Neural cell (in vitro differentiated cells): Measurements from ENCODE around the gene ADH6. TPM values are rescaled to one million over a fixed set of nuclear protein-coding genes. Genes with fewer than 3 reads are reported as not detected.

Source experiments
- H2AFZ ChIP-seq: fragments of 200-600, 300-800 bp; sonication (generic), shearing (Covaris generic); 2 replicates; pipeline ENCODE4 v1.6.0; 2014; ENCODE audit warnings: low read depth, mild to moderate bottlenecking, antibody characterized with exemption, low read length, moderate library complexity
- H3F3A ChIP-seq: fragments of 200-600 bp; shearing (Covaris generic); 2 replicates; pipeline ENCODE4 v1.6.1; 2016; ENCODE audit warnings: mild to moderate bottlenecking, moderate library complexity, mixed read lengths, antibody characterized with exemption, low read length; ENCODE audit not compliant: insufficient read depth, poor library complexity, severe bottlenecking
- H3K27ac ChIP-seq: fragments of 200-600, 300-800 bp; sonication (generic), shearing (Covaris generic); 2 replicates; pipeline ENCODE4 v1.5.1; 2014; ENCODE audit warnings: mild to moderate bottlenecking, low read length, moderate library complexity
- H3K27me3 ChIP-seq: fragments of 300-800, 200-600 bp; sonication (generic), shearing (Covaris generic); 2 replicates; pipeline ENCODE4 v1.6.0; 2014; ENCODE audit warnings: mild to moderate bottlenecking, low read depth, low read length, moderate library complexity; ENCODE audit not compliant: insufficient read depth
- H3K36me3 ChIP-seq: fragments of 300-800, 200-600 bp; sonication (generic), shearing (Covaris generic); 2 replicates; pipeline ENCODE4 v1.5.1; 2014; ENCODE audit warnings: mild to moderate bottlenecking, antibody characterized with exemption, low read length, moderate library complexity; ENCODE audit not compliant: insufficient read depth
- H3K4me2 ChIP-seq: fragments of 300-800, 200-600 bp; sonication (generic), shearing (Covaris generic); 2 replicates; pipeline ENCODE4 v1.6.0; 2014; ENCODE audit warnings: mild to moderate bottlenecking, low read length
- H3K4me3 ChIP-seq: fragments of 300-800, 200-600 bp; sonication (generic), shearing (Covaris generic); 2 replicates; pipeline ENCODE4 v1.5.1; 2014; ENCODE audit warnings: mild to moderate bottlenecking, low read length, moderate library complexity
- H3K79me2 ChIP-seq: fragments of 200-600 bp; shearing (Covaris generic); replicated peaks from 2 replicates; pipeline ENCODE4 v1.6.0; 2014; ENCODE audit warnings: mild to moderate bottlenecking, low read length, moderate library complexity; ENCODE audit not compliant: insufficient read depth
- H3K9ac ChIP-seq: fragments of 300-800, 200-600 bp; sonication (generic), shearing (Covaris generic); 2 replicates; pipeline ENCODE4 v1.6.1; 2016; ENCODE audit warnings: mild to moderate bottlenecking, low read length, mixed read lengths
- H3K9me2 ChIP-seq: fragments of 200-600 bp; shearing (Covaris generic); 2 replicates; pipeline ENCODE4 v1.6.1; 2016; ENCODE audit warnings: mild to moderate bottlenecking, low read length, mixed read lengths; ENCODE audit not compliant: insufficient read depth
- H3K9me3 ChIP-seq: fragments of 200-600, 300-800 bp; sonication (generic), shearing (Covaris generic); 2 replicates; pipeline ENCODE4 v1.6.1; 2016; ENCODE audit warnings: mild to moderate bottlenecking, mixed run types, low read length, moderate library complexity, mixed read lengths
- H4K20me1 ChIP-seq: fragments of 200-600 bp; shearing (Covaris generic); 2 replicates; pipeline ENCODE4 v1.6.1; 2016; ENCODE audit warnings: mild to moderate bottlenecking, mixed run types; ENCODE audit not compliant: insufficient read depth
- EP300 ChIP-seq: fragments of 450-650 bp; conservative IDR thresholded peaks from 2 replicates; pipeline ENCODE4 v1.6.1; 2014; ENCODE audit warnings: antibody characterized with exemption, mild to moderate bottlenecking, moderate library complexity; ENCODE audit not compliant: poor library complexity, severe bottlenecking
- EZH2 ChIP-seq: fragments of 200-600, 300-800 bp; shearing (Covaris generic), sonication (generic); IDR thresholded peaks from 2 replicates; pipeline ENCODE4 v1.6.1; 2014; ENCODE audit warnings: antibody characterized with exemption, low read length, borderline replicate concordance, mild to moderate bottlenecking; ENCODE audit not compliant: insufficient read depth, poor library complexity, severe bottlenecking
- MXI1 ChIP-seq: fragments of 450-650 bp; conservative IDR thresholded peaks from 2 replicates; pipeline ENCODE4 v1.6.1; 2014; ENCODE audit warnings: antibody characterized with exemption, mild to moderate bottlenecking; ENCODE audit not compliant: poor library complexity, severe bottlenecking
- POLR2AphosphoS5 ChIP-seq: IDR thresholded peaks from 2 replicates; pipeline ENCODE4 v1.6.1; 2012
- RAD21 ChIP-seq: fragments of 450-650 bp; conservative IDR thresholded peaks from 2 replicates; pipeline ENCODE4 v1.6.1; 2014; ENCODE audit warnings: antibody characterized with exemption, mild to moderate bottlenecking, moderate library complexity
- SMC3 ChIP-seq: fragments of 450-650 bp; conservative IDR thresholded peaks from 2 replicates; pipeline ENCODE4 v1.6.1; 2014; ENCODE audit warnings: antibody characterized with exemption, mild to moderate bottlenecking, moderate library complexity; ENCODE audit not compliant: poor library complexity
- TAF1 ChIP-seq: IDR thresholded peaks from 2 replicates; pipeline ENCODE4 v1.6.1; 2012; ENCODE audit warnings: low read depth
- polyA plus RNA-seq: library from polyadenylated mRNA; depleted of rRNA; stranded (reverse); fragments of >200 nt; gene quantifications from 2 replicates; pipeline ENCODE4 v1.2.3, GENCODE V29; 2014
- TF ChIP-seq, protein P1 (sequence below): IDR thresholded peaks from 2 replicates; pipeline ENCODE4 v1.6.1; 2012; ENCODE audit warnings: borderline replicate concordance
- TF ChIP-seq, protein P2 (sequence below): fragments of 450-650 bp; IDR thresholded peaks from 2 replicates; pipeline ENCODE4 v1.5.1; 2014; ENCODE audit warnings: antibody characterized with exemption, mild to moderate bottlenecking, moderate library complexity; ENCODE audit not compliant: poor library complexity, severe bottlenecking

The ADH6 gene
- polyA plus RNA-seq, 1 donor from 2014 or later = not detected

DNA sequence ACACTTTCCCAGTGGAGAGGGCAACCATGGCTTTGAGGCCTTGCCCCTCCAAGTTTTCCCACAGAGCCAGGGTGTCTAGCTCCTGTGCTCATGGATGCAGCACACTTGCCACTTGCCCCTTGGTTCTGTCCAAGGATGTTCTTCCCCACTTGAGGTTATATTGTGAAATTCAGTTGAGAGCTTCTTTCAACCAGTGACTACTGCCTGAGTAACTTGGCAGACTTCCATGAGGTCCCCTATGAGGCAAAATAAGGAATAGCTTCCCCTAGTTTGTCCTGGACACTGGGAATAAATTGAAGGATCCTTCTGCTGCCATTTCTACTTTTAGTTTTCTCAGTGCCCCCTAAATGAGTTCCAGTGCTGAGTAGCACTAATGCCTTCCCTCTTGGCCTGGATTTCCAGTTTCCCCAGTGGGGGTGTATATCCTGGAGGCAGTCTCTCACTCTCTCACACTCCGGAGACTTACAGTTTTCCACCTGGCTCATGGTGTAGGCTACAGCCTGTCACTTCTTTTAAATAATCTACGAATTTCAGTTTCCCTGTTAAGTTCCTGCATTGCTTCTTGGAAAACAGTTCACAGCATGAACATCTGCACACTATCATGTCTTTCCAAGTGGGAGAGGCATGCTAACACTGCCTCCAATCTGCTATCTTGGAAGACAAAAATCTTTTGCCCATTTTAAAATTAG lies 38.5 kb downstream of the ADH6 start:
- H3K9ac ChIP-seq = no peak overlapping the region
- TF ChIP-seq POLR2AphosphoS5 (no peak), SMC3 (no peak), TAF1 (no peak)
- H3K4me2 ChIP-seq = no peak overlapping the region
- H3K4me3 ChIP-seq = no peak overlapping the region
- no peaks in the 10 kb centered on the region for H3K79me2 ChIP-seq
- H4K20me1 ChIP-seq = no peaks in the 10 kb centered on the region
- H3K27me3 ChIP-seq = no peaks in the 10 kb centered on the region
- no peak overlapping the region for H3K27ac ChIP-seq
- no peak overlapping the region for H2AFZ ChIP-seq
- H3F3A ChIP-seq = no peaks in the 10 kb centered on the region
- no peaks in the 10 kb centered on the region for H3K9me2 ChIP-seq
- H3K9me3 ChIP-seq = no peaks in the 10 kb centered on the region
- no peaks in the 10 kb centered on the region for H3K36me3 ChIP-seq

DNA sequence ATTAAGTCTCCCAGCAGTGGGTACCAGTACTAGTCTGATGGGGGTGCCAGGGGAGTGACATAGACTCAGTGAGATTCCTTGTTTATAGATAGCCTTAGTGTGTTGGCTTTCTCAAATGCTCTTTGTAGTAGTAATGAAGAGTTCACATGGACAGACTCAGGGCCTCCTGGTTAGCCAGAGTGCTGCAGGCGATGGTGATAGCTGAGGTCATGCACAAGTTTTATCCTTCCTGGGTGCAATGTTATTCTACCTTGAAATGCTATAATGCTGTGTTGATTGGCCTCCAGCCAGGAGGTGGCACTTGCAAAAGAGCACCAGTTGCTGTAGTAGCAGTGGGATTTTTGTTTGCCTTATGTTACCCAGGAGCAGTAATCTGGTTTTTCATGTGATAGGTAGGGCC lies 39.4 kb downstream of the ADH6 start:
- Histone ChIP-seq H3K4me3 (no peak overlapping the region), H3K27ac (no peak overlapping the region), H3K36me3 (no peaks in the 10 kb centered on the region), H3K4me2 (no peak overlapping the region), H3K9me2 (no peaks in the 10 kb centered on the region), H4K20me1 (no peaks in the 10 kb centered on the region), H3K9me3 (no peaks in the 10 kb centered on the region), H3F3A (no peaks in the 10 kb centered on the region), H3K27me3 (no peaks in the 10 kb centered on the region), H2AFZ (no peak overlapping the region), H3K9ac (no peak overlapping the region), H3K79me2 (no peaks in the 10 kb centered on the region)
- TF ChIP-seq, protein P1, sequence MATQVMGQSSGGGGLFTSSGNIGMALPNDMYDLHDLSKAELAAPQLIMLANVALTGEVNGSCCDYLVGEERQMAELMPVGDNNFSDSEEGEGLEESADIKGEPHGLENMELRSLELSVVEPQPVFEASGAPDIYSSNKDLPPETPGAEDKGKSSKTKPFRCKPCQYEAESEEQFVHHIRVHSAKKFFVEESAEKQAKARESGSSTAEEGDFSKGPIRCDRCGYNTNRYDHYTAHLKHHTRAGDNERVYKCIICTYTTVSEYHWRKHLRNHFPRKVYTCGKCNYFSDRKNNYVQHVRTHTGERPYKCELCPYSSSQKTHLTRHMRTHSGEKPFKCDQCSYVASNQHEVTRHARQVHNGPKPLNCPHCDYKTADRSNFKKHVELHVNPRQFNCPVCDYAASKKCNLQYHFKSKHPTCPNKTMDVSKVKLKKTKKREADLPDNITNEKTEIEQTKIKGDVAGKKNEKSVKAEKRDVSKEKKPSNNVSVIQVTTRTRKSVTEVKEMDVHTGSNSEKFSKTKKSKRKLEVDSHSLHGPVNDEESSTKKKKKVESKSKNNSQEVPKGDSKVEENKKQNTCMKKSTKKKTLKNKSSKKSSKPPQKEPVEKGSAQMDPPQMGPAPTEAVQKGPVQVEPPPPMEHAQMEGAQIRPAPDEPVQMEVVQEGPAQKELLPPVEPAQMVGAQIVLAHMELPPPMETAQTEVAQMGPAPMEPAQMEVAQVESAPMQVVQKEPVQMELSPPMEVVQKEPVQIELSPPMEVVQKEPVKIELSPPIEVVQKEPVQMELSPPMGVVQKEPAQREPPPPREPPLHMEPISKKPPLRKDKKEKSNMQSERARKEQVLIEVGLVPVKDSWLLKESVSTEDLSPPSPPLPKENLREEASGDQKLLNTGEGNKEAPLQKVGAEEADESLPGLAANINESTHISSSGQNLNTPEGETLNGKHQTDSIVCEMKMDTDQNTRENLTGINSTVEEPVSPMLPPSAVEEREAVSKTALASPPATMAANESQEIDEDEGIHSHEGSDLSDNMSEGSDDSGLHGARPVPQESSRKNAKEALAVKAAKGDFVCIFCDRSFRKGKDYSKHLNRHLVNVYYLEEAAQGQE = no peak
- TF ChIP-seq, protein P2, sequence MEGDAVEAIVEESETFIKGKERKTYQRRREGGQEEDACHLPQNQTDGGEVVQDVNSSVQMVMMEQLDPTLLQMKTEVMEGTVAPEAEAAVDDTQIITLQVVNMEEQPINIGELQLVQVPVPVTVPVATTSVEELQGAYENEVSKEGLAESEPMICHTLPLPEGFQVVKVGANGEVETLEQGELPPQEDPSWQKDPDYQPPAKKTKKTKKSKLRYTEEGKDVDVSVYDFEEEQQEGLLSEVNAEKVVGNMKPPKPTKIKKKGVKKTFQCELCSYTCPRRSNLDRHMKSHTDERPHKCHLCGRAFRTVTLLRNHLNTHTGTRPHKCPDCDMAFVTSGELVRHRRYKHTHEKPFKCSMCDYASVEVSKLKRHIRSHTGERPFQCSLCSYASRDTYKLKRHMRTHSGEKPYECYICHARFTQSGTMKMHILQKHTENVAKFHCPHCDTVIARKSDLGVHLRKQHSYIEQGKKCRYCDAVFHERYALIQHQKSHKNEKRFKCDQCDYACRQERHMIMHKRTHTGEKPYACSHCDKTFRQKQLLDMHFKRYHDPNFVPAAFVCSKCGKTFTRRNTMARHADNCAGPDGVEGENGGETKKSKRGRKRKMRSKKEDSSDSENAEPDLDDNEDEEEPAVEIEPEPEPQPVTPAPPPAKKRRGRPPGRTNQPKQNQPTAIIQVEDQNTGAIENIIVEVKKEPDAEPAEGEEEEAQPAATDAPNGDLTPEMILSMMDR = no peak
- TF ChIP-seq RAD21 (no peak), MXI1 (no peak), EZH2 (no peak), POLR2AphosphoS5 (no peak), SMC3 (no peak), EP300 (no peak), TAF1 (no peak)
